Measurements from ENCODE around the gene RXRB. TPM values are rescaled to one million over a fixed set of nuclear protein-coding genes. Genes with fewer than 3 reads are reported as not detected.
A peak's percentile ranks its signal among the peaks of the same experiment; 100 is the strongest.

Gene RXRB
- total and polyA plus RNA-seq, 2 of the 13 experiments (the other 11 are each of a cell fraction or from before 2014, with no cell fraction given): 26.7 to 55.7 TPM

GRCh38 chr6:33248643-33248931 is 48.1 kb upstream of the RXRB start (continued):
- TF ChIP-seq, protein P1, sequence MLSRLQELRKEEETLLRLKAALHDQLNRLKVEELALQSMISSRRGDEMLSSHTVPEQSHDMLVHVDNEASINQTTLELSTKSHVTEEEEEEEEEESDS (CRISPR knock-in tag; IDR thresholded peaks at IDR 0.05; ENCODE audit: borderline replicate concordance): no peak
- no peak for TF ChIP-seq XRCC5 (optimal IDR thresholded peaks at IDR 0.05; ENCODE audit: low read length)
- TF ChIP-seq ZNF264 (CRISPR knock-in tag; IDR thresholded peaks at IDR 0.05): no peak
- no peak for TF ChIP-seq SP5 (CRISPR knock-in tag; IDR thresholded peaks at IDR 0.05; ENCODE audit: borderline replicate concordance, low read depth)
- peak; percentile 19; the same call in 1 of the 2 replicates for TF ChIP-seq ISL2 (CRISPR knock-in tag; IDR thresholded peaks at IDR 0.05)
- no peak for TF ChIP-seq JUN (CRISPR knock-in tag; IDR thresholded peaks at IDR 0.05)
- no peak for TF ChIP-seq BHLHE40 (IDR thresholded peaks at IDR 0.05; ENCODE audit: low read length)
- no peak for TF ChIP-seq HOXA3 (CRISPR knock-in tag; IDR thresholded peaks at IDR 0.05)
- TF ChIP-seq ZNF670 (CRISPR knock-in tag; IDR thresholded peaks at IDR 0.05; ENCODE audit: borderline replicate concordance): 0 out of 2 replicates have a peak, but pooled peaks have one; percentile 72
- TF ChIP-seq RELA (CRISPR knock-in tag; IDR thresholded peaks at IDR 0.05): no peak
- TF ChIP-seq TFDP1 (CRISPR knock-in tag; IDR thresholded peaks at IDR 0.05; ENCODE audit: borderline replicate concordance): no peak; the same call in 1 of the 2 replicates
- no peak for TF ChIP-seq MTF1 (CRISPR knock-in tag; IDR thresholded peaks at IDR 0.05)
- 0 out of 2 replicates have a peak, but pooled peaks have one; percentile 20 for TF ChIP-seq MEIS2 (CRISPR knock-in tag; IDR thresholded peaks at IDR 0.05)
- TF ChIP-seq ZNF124 (CRISPR knock-in tag; IDR thresholded peaks at IDR 0.05): 0 out of 2 replicates have a peak, but pooled peaks have one; percentile 13
- TF ChIP-seq JUND (CRISPR knock-in tag; IDR thresholded peaks at IDR 0.05): no peak
- no peak for TF ChIP-seq XBP1 (CRISPR knock-in tag; IDR thresholded peaks at IDR 0.05)
- peak; percentile 61; the same call in 1 of the 2 replicates for TF ChIP-seq ZNF839 (CRISPR knock-in tag; IDR thresholded peaks at IDR 0.05; ENCODE audit: borderline replicate concordance)
- TF ChIP-seq SKI (IDR thresholded peaks at IDR 0.05; ENCODE audit: partially characterized antibody): no peak
- TF ChIP-seq, protein P2, sequence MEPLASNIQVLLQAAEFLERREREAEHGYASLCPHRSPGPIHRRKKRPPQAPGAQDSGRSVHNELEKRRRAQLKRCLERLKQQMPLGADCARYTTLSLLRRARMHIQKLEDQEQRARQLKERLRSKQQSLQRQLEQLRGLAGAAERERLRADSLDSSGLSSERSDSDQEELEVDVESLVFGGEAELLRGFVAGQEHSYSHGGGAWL (CRISPR knock-in tag; IDR thresholded peaks at IDR 0.05): no peak; the same call in none of the 2 replicates
- no peak for TF ChIP-seq MAFG (CRISPR knock-in tag; IDR thresholded peaks at IDR 0.05)
- TF ChIP-seq, protein P3, sequence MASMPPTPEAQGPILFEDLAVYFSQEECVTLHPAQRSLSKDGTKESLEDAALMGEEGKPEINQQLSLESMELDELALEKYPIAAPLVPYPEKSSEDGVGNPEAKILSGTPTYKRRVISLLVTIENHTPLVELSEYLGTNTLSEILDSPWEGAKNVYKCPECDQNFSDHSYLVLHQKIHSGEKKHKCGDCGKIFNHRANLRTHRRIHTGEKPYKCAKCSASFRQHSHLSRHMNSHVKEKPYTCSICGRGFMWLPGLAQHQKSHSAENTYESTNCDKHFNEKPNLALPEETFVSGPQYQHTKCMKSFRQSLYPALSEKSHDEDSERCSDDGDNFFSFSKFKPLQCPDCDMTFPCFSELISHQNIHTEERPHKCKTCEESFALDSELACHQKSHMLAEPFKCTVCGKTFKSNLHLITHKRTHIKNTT (CRISPR knock-in tag; IDR thresholded peaks at IDR 0.05): no peak
- no peak for TF ChIP-seq MTF2 (CRISPR knock-in tag; IDR thresholded peaks at IDR 0.05; ENCODE audit: borderline replicate concordance)
- no peak for TF ChIP-seq ZNF446 (CRISPR knock-in tag; IDR thresholded peaks at IDR 0.05)
- no peak for TF ChIP-seq PCBP1 (IDR thresholded peaks at IDR 0.05; ENCODE audit: borderline replicate concordance, low read depth, low read length)
- TF ChIP-seq TBP (CRISPR knock-in tag; IDR thresholded peaks at IDR 0.05): no peak
- no peak for TF ChIP-seq ZBED4 (CRISPR knock-in tag; IDR thresholded peaks at IDR 0.05; ENCODE audit: borderline replicate concordance)
- 0 out of 2 replicates have a peak, but pooled peaks have one; percentile 84 for TF ChIP-seq ZNF253 (CRISPR knock-in tag; IDR thresholded peaks at IDR 0.05; ENCODE audit: borderline replicate concordance)
